ENCODE measurements around the gene CENPS.
"Not testable (repeated sequence)": the region's sequence is repeated elsewhere in the genome, so short reads cannot be mapped to it uniquely, and the experiment has no call there.

CENPS gene

DNA sequence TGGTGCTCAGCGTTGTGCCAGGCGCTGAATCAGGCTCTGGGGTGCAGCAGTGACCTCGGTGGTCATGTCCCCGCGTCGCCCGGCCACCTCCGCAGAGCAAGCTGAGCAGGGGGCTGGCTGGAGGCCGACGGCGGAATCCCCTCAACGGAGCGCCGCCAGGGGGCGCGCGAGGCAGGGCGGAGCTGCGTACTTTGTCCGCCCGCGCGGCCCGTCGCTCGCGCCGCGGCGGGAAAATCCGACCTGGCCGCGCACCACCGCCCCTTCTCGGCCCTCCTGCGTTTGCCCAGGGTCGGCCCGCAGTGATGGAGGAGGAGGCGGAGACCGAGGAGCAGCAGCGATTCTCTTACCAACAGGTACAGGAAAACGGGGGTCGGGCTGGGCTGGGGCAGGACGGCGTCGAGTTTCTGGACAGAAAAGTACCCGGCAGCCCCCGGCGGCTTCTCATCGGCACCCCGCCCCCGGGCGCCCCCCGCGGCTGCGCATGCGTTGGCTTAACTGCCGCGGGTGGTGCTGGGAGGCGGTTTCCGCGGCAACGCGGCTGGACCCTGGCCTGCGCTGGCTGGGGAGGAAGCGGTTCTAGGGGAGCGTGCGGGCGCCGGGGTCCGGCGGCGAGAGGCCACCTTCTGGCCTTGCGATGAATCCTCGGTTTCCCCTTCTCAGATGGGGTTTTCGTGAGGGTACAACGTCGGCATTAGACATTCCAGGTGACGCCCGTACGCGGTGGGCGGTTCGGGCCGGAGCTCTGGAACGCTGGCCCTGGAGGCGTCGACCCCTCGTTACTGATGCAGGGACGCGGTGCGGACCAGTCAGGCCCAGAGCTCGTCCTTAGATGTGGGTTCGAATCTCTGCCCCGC is at the start of gene CENPS:
CENPS (plus strand) TSS at position 218 of the 854 bp plus-strand sequence; CDS start at position 303, 85 bp downstream.
- peak; percentile 71 for DNase-seq (ENCODE audit: low read depth)

DNA sequence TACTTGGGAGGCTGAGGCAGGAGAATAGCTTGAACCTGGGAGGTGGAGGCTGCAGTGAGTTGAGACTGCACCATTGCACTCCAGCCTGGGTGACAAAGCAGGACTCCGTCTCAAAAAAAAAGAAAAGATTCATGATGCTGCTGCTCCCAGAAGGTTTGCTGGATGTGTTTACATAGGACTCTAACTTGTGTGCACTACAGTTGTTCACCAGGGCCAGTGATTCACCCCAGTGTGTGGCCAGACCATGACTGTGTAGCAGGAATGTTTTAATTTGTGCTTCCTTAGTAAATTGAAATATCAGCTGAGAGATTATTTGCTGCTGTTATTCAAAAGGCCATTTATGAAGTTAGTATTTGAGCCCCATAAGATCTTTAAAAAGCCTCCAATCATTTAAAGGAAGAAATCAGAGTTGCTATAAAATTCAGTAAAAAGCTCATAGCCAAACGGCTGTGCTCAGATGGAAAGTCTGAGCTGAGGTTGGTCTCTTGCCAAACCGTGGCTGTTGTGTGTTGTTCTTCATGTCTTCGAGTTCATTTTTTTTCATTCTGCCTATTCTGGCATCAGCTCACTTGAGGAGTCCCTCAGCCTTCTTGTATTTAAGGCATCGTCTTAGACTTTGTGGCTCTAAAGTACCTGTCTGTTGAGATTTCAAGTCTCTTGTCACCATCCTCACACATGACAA is 49.5 kb upstream of the CENPS start:
- DNase-seq (ENCODE audit: low read depth): peak; percentile 92

DNA sequence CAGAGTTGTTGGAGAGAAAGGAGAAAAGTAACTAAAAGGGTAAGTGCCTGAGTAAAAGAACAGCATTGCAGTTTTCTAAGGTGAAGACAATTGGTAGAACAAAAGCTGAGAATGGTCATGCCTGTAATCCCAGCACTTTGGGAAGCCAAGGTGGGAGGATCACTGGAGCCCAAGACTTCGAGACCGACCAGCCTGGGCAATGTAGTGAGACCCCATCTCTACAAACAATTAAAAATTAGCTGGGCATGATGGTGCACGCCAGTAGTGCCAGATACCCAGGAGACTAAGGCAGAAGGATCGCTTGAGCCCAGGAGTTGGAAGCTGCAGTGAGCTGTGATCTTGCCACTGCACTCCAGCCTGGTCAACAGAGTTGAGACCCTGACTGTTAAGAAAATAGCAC is 46.6 kb upstream of the CENPS start:
- DNase-seq (ENCODE audit: low read depth): no peak

DNA sequence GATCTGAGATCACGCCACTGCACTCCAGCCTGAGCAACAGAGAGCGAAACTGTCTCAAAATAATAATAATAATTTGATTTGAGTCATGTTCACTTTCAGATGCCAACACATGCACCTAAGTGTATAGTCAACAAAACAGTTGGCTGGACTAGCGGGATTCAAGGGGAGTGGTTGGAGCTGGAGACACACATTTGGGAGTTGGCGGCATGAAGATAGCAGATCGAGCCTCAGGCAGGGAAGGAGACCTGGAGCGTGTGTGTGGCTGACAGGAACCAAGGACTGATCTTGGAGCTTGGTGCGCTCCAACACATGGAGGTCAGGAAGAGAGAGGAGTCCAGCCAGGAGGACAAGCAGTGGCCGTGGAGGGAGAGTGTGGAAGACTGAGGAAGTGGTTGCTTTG is 46.0 kb upstream of the CENPS start:
- no peak for DNase-seq (ENCODE audit: low read depth)

DNA sequence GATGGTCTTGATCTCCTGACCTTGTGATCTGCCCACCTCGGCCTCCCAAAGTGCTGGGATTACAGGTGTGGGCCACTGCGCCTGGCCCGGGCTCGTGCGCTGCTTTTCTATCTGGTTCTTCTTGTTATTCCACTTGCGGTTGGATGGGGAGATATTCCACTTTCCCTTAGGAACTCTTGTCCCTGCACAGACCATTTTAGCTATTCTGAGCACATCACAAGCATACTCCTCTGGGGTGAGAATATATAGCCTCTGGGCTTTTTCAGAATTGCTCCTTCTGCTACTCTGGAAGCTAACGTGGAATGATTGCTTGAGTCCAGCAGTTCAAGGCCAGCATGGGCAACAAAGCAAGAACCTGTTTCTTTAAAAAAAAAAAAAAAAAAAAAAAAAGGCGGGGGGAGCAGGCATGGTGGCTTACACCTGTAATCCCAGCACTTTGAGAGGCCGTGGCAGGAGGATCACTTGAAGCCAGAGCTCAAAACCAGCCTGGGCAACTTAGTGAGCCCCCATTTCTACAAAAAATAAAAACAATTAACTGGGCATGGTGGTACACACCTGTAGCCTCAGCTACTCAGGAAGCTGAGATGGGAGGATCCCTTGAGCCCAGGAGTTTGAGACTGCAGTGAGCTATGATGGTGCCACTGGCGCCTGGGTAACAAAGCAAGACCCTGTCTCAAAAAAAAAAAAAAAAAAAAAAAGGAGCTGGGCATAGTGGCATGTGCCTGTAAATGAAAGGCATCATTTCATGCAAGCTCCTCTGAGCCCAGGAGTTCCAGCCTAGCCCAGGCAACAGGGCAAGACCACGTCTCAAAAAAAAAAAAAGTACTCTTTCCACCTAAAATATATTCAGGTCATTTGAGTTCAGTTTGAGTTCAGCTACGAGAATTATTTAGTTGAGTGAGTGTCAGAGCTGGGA is 43.2 kb upstream of the CENPS start:
- DNase-seq (ENCODE audit: low read depth): no peak

DNA sequence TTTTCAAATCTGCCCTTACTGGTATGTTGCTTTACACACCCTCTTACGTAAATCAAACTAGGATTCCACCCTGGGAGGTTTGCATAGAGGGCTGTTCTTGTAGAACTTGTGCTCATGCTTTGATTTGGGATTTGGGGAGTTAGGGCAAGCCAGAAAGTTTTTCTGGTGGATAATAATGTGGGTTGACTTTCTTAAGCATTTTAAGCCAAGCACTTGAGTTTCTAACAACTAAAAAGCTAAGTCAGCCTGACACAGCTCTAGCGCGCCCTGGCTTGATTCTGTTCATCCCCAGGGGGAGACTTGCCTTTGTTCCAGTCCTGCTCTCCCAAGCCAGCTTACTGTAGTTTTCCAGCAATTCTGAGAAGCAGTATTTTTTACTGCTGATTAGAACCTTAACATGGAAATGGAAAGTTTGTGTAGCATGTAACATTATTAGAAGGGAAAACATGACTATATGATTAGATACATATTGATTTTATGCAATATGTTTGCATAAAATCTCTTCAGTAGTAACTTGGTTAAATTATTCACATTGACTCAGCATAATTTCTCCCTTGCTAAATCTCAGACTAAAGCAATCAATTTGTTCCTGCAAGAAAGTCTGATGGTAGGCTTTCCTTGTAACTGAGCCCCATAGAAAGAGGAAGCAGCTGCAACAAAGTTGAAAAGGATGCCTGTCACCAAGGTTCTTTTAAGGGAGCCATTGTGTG is 42.4 kb upstream of the CENPS start:
- peak; percentile 83 for DNase-seq (ENCODE audit: low read depth)

DNA sequence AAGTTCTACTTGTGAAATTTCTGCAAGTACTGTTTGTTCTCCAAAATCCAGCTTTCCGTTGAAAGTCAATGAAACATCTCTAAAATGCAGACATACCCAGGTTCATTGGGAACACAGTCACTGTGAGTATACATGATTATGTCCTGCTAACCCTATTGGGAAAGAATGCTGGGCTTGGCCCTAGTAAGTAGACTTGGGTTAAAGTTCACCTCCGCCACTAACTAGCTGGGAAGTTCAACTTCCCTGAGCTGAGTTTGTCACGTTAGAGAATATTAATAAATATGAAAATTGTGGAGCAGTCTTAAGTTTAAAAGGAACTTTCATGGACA is 41.9 kb upstream of the CENPS start:
- DNase-seq (ENCODE audit: low read depth): no peak

DNA sequence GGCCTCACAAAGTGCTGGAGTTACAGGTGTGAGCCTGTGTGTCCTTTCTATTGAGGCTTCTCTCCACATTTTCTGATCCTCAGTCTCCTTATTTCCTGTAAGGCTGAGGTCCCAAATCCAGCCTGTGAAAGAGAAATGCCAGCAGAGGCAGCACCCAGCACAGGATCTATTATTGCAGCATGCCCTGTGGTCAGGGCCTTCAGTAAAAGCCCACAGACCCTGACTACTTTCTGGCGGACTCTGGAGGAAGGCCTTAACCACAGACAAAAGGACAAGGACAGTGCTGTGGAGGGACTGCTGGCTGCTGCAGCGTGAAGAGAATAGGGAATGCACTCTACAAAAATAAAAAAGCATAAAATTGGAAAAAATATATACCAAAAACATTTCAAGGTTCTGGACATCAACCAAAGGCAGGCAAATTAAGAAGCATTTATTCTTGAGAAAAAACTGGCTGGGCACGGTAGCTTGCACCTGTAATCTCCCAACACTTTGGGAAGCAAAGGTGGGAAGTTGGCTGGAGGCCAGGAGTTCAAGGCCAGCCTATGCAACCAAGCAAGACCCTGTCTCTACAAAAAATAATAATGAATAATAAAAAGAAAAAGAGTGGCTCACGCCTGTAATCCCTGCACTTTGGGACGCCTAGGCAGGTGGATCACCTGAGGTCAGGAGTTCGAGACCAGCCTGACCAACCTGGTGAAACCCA is 40.8 kb upstream of the CENPS start:
- no peak for DNase-seq (ENCODE audit: low read depth)

DNA sequence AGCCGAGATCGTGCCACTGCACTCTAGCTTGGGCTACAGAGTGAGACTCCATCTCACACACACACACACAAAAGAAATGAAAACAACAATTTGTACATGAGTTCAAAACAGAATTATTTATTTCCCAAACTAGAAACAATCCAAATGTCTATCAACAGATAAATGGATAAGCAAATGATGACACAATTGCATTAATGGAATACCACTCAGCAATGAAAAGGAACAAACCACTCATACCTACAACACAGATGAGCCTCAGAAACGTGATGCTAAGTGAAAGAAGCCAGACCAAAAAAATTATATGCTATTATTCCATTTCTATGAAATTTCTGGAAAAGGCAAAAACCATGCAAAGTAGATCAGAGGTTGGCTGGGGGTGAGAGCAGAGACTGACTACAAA is 33.4 kb upstream of the CENPS start:
- DNase-seq (ENCODE audit: low read depth): no peak

DNA sequence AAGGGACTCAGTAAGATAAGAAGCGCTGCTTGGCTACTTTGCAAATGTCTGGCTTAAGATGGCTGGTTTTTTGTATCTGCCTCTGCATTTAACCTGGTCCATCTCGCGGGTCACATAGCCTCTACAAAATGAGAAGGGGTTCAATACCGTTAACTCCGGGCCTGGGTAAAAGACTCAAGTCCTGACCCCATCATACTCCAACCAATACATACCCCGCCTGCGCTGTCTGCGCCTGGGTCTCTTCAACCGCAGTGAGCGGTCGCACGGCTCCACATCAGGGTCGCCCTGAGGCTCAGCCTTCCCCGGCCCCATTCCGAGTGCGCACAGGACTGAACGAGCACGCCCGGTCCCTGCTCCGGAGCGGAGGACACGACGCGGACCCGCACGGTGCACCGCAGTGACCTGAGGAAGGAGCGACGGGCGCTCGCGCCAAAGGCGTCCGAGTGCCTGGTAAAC is 31.9 kb upstream of the CENPS start:
- DNase-seq (ENCODE audit: low read depth): no peak

DNA sequence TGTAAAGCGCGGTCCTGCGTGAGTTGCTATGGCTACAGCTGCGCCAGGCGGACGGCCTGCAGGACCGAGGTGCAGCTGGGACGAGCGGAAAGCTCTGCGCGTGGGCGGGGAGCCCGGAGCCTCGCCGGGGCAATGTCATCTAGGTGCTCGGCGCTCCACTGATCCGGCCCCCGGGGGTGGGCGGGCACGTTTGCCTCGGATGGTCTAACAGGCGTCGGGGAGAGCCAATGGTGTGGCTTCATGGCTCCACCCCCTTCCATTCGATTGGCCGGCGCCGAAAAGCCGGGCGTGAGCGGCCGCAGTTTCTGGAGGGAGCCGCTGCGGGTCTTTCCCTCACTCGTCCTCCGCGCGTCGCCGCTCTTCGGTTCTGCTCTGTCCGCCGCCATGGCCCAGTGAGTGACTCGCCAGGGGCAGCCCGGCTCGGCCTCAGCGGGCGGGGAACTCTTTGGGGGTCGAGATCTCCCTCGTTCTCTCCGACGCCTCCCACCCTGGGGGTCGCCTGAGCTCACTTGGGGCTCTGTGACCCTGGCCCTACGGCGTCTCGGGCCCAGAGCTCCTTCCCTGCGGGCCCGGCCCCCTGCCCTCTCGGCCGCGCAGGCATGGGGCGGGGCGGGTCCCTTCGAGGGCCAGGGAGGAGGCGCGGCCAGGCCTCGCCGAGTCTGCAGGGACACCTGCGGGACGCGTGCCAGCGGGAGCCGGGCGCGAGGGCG is 31.3 kb upstream of the CENPS start, which contains the start of gene PGD:
PGD (plus strand) TSS at position 331 of the 710 bp plus-strand sequence; CDS start at position 385, 54 bp downstream.
- DNase-seq (ENCODE audit: low read depth): peak; percentile 98

DNA sequence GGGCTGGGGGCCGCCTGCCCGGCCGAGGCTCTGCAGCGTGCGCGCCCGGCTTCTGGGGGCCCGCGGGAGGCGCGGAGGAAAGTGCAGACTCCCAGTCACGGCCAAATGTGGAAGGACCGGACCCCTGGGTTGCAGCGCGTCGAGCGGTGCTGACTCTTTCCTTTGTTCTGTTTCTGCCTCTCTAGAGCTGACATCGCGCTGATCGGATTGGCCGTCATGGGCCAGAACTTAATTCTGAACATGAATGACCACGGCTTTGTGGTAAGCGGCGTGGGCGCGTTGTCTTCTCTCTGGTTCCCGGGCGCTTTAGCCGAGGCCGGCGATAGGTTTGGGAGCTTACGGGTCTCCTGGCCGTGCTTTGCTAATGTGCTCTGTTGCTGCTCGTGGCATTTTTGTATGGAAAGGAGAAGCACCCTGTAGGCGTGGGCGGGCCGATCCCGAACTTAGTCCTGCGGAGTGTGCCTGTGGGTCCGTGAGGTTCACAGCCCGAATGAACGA is 30.7 kb upstream of the CENPS start:
- DNase-seq (ENCODE audit: low read depth): no peak

DNA sequence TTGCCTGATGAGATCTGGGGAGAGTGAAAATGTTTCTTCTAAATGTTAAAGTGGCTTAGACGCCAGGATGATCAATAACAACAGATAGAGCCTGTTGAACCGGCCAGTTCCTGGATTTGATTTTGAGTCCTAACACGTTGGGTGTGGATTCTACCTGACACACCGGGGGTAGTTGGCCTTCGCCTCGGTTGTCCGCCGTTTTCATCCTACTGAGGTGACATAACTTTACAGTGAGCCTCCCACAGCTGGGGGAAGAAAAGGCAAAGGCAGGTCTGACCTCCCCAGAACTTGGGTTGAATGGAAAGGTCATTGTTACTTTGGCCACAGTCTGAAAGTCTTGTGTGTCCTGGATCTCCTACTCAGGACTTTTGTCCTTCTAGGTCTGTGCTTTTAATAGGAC is 30.2 kb upstream of the CENPS start:
- no peak for DNase-seq (ENCODE audit: low read depth)

DNA sequence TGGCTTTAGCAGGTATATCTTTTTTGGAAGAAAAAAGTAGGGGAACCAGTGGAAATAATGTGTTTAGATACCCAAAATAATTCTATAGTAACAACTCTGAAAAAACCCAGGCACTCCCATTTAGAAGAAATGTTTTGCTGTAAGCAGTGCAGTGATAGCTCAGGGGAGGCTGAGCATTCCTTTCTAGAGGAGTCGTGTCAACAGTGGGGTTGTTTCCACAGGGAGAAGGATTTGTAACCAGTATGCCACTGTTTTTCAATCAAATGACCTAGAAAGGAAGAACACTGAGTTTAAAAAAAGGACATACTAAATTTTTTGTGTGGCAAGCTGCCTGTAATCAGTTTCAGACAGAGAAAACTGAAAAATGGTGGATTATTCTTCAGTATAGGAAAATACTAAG is 29.0 kb upstream of the CENPS start:
- DNase-seq (ENCODE audit: low read depth): no peak

DNA sequence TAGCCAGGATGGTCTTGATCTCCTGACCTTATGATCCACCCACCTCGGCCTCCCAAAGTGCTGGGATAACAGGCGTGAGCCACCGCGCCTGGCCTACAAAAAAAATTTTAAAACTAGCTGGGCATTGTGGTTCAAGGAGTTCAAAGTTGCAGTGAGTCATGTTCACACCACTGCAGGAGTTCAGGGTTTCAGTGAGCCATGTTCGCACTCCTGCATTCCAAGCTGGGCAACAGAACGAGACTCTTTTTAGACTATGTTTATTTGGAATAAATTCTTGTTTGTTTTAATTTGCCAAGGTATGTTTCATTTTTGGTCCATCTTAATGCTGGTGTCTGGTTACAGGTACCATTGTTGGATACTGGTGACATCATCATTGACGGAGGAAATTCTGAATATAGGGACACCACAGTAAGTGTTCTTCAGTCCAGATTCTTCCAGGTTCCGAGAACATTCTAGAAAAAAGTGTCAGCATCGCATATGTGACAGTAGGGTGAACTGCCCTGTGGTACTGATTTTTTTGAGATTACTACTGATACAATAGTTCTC is 27.4 kb upstream of the CENPS start:
- no peak for DNase-seq (ENCODE audit: low read depth)

DNA sequence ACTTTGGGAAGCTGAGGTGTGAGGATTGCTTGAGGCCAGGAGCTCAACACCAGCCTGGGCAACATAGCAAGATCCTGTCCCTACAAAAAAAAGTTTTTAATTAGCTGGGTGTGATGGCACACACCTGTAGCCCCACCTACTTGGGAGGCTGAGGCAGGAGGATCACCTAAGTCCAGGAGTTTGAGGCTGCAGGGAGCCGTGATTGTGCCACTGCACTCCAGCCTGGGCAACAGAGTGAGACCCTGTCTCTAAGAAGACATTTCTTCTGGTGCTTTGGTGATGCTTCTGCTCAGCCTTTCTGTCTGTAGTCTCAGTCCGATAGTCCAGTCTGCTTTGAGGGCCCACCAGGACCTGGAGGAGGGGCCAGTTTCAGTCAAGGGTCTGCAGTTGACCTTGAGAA is 23.0 kb upstream of the CENPS start:
- DNase-seq (ENCODE audit: low read depth): no peak

DNA sequence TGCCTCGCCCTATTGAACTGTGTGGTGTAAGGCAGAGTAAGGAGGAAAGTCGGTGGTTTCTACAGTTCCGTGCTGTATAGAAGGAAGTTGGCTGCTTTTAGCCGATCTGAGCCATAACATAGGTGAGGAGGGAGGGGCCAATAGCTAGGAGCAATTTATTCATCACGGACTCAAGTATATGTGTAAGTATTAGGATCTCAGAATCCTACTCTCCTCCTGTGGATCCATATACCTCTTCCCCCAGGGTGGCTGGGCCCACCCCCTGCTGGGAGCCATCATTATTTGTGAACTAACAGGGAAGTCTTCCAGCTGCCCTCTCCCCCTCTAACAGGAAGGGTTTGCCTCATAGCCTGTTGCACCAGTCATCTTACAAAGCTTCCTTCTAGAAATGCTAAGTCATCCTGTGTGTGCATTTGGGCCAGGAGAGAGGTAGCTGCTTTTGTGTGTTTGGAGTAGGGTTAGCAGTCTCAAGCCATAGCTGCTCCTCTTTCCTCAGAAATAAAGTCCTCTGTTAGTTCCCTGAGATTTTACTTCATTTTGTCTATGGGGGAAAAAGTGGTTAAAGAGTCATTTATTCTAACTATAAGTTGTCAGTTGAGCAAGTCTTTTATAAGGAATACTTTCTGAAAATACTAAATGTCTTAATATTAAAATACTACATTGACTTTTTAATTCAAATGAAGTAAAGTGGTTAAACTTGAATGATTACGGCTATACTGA is 14.9 kb upstream of the CENPS start:
- no peak for DNase-seq (ENCODE audit: low read depth)

DNA sequence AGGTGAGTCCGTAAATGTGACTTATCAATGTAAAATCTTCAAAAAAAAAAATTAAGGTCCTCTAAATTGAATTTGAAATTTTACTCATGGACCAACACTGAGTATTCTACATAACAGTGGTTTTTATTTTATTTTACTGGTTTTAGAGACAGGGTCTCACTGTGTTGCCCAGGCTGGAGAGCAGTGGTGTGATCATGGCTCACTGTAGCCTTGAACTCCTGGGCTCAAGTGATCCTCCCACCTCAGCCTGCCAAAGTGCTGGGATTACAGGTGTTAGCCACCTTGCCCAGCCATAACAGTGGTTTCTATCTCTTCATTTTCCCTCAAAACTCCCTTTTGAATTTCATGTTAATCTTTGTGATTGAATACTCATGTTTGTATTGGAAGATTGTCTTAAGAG is 14.3 kb upstream of the CENPS start:
- not testable (repeated sequence) for DNase-seq (ENCODE audit: low read depth)

DNA sequence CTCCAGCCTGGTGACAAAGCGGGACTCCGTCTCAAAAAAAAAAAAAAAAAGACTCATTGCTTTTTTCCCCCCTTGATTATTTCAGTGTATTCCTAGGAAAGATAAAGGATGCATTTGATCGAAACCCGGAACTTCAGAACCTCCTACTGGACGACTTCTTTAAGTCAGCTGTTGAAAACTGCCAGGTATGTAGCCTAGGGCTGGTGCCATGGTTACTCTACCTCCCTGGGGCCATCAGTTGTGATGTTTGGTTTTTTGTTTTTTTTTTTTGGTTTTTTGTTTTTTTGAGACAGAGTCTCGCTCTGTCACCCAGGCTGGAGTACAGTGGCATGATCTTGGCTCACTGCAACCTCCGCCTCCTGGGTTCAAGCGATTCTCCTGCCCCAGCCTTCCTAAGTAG is 11.5 kb upstream of the CENPS start:
- DNase-seq (ENCODE audit: low read depth): not testable (repeated sequence)
